GM21381 (cell line): Measurements from ENCODE around the gene RMDN2.
"Not testable (repeated sequence)": the region's sequence is repeated elsewhere in the genome, so short reads cannot be mapped to it uniquely, and the experiment has no call there.

ENCODE experiments used
- ATAC-seq: cut with Tn5 transposase; IDR thresholded peaks from one replicate; pipeline ENCODE4 v1.9.1; 2021; ENCODE audit warnings: mild to moderate bottlenecking, moderate library complexity; ENCODE audit not compliant: unreplicated experiment

RMDN2 gene

GRCh38 chr2:37987098-37987775, 62.1 kb downstream of the RMDN2 start:
- ATAC-seq, result no peak

DNA sequence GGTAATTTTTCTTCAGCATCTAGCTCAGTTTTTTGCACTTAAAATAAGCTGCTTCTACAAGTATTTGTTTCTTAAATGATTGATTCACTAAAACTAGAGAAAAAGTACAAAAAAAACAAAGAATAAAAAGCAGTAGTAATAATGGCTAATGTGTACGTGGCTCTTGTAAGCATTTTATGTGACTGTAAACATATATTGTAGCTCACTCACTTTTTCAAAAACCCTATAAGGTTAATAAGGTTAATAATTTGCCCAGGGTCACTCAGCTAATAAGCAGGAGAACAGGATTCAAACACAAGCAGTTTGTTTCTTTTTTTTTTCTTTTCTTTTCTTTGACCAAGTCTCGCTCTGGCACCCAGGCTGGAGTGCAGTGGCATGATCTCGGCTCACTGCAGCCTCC, 67.5 kb downstream of the RMDN2 start:
- ATAC-seq, result no peak

DNA sequence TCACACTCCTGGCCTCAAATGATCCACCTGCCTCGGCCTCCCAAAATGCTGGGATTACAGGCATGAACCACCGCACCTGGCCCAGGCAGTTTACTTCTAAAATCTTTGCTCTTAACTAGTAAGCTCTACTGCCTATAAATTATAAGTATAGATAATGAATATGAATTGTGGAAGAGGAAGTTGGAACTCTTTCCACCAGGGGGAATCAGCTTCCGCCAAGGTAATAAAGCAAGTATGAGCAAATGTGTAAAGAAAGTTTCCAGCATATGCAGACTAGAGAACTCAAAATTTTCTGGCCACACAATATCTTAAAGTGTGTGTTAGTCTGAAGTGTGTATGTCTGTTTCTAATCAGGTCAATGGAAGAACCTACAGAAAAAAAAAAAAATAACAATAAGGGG, 68.1 kb downstream of the RMDN2 start:
- ATAC-seq, result no peak

GRCh38 chr2:37997629-37998028, 72.5 kb downstream of the RMDN2 start:
- ATAC-seq, result no peak

DNA sequence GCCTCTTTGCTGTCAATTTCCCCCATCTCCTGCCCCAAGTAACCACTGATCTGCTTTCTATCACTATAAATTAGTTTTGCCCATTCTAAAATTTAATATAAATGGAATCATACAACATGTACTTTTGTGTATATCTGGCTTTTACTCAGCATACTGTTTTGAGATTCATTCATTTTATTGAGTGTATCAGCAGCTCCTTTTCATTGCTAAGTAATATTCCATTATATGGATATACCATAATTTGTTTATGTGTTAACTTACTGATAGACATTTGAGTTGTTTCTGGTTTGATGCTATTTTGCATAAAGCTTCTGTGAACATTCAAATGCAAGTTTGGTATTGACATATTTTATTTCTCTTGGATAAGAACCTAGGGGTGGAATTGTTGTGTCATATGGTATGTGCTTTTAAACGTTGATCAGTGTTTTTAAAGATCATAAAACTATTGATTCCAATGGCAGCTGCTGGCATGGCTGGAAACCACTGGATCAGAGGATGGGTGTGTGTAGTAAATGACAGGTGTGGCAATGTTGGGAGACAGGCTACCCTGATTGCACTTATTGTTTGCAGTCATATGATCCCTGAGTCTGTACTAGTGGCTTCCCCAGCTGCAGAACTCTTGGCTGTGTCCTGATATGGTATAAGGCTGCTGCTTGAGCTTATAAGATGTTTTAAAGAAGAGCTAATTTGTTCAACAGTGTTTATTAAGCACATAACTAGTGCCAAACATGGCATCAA, 75.6 kb downstream of the RMDN2 start:
- ATAC-seq, result no peak

GRCh38 chr2:38010187-38010586, 85.1 kb downstream of the RMDN2 start:
- ATAC-seq, result not testable (repeated sequence)

DNA sequence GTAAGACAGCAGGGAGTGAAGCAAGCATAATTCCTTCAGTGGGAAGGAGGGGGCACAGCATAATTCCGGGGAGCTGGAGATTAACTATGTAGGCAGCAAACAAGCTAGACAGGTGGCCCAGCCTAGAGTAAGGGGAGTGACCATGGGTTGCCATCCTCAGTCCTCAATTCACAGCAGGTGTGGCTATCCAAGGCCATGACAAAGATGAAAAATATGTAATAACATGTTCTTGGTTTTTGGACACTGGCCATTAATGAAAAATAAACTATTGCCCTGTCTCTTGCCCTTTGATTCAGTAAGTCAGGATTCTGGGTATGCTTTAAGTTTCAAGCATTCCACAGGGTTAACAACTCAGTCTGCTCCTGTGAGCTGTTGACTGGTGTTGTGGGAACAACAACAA, 85.9 kb downstream of the RMDN2 start:
- ATAC-seq, result no peak

DNA sequence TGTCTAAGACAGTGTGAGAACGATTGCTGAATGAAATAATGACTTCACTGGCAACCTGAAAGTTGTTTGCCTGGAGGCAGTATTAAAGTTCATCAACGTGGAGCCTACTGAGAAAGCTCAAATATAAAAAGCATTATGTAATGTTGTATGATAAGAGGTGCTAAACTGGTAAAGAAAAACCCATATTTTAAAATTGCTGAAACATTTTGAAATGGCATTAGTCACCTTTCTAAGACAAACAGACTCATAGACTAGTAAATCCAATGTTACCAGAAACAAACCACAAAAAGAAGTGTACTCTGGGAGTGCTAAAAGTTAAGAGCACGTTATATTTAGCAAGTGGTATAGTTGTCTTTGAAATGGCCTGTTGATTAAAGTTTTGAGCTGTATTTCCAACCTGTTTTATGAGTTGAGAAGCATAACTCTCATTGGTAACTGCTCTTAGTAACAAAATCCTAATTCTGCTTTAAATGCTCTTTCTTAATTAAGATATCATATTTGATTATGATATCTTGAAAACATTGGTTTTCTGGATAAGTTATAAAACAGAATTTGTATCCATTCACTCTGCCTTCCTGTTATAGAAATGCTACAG, 88.2 kb downstream of the RMDN2 start:
- no peak for ATAC-seq

- ATAC-seq, result no peak
Observed at GRCh38 chr2:38016219-38016618, 91.1 kb downstream of the RMDN2 start.

DNA sequence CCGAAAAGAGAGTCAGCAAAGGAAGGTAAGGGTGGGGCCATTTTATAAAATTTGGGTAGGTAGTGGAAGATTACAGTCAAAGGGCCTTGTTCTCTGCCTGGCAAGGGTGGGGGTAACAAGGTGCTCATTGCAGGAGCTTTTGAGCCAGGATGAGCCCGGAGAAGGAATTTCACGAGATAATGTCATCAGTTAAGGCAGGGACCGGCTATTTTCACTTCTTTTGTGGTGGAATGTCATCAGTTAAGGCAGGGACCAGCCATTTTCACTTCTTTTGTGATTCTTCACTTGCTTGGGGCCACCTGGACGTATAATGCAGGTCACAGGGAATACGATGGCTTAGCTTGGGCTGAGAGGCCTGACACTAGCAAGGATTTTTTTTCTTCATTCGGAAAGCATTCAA, 92.7 kb downstream of the RMDN2 start:
- no peak for ATAC-seq

GRCh38 chr2:38020359-38021069, 95.4 kb downstream of the RMDN2 start:
- ATAC-seq, result not testable (repeated sequence)

DNA sequence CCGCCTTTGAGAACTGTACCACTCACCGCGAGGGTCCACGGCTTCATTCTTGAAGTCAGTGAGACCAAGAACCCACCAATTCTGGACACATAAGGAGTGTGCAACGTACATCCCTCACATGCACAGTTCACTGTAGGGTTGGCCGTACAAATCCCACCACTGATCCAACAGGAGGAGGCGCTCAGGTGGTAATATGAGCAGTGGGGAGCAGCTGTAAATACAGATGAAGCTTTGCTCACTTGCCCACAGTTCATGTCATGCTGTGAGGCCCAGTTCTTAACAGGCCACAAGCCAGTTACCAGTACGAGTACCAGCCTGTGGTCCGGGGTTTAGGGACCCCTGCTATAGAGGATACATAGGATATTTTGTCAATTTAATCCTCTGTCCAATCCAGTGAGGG, 96.5 kb downstream of the RMDN2 start:
- no peak for ATAC-seq

DNA sequence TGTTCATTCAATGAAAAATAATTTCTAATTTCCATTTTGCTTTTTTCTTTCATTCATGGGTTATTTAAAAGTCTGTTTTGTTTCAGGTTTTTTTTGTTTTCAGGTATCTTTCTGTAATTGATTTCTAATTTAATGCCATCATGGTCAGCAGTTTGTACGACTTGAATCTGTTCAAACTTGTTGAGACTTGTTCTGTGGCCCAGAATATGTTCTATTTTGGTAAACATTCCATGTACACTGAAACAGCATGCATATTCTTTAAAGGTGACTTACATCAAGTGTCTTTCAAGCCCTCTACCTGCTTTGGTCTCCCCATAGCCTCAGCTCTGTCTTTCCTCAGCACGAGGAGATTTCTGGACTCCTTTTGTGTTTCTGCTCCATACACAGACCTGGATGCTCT, 101.8 kb downstream of the RMDN2 start:
- ATAC-seq, result no peak

DNA sequence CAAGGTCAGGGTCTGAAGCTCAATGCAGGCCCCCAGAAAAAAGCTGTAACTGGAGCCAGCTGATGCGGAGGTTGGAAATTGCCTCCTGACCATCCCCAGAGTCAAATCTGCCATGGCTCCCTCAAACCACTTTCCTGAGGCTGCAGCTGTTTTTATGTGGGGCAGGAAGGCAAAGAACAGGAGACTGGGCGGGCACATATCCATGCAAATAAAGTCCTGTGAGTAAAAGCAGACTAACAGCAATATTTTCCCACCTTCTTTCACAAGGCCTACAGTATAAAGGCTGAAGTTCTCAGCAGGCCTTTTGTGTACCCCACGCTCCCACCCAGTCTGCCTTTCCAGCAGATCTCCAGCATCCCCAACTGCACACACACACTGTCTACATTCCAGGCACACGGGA, 103.7 kb downstream of the RMDN2 start:
- no peak for ATAC-seq

- no peak for ATAC-seq
Observed at GRCh38 chr2:38029512-38029911, 104.4 kb downstream of the RMDN2 start.

DNA sequence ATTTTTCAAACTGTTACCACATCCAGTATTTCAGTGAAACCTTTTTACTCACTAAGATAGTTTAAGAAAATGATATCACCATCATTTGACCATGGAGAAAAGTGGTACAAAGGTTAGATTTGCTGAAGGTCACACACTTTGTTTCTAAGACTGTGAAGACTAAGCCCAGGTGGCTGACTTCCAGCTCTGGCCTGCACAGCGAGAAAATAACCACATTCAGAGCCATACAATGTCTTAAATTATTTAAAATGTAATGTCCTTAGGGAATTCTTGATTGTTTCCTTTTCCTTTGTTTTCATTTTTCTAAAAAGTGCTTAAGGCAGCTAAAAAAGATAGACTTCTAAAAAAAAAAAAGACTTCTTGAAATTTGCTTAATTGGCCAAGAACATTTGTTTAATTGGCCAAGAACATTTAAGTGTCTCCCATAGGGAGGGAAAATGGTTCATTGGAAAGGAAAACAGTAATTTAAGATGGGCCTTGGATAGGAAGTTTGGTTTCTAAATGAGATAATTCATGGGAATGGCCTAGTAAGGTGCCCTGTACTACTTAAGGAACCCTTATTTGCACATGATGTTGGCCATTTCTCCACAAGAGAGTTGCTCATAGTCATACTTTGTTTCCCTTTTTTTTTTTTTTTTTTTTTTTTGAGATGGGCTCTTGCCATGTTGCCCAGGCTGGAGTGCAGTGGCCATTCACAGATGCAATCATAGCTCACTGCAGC, 105.7 kb downstream of the RMDN2 start:
- ATAC-seq, result no peak

GRCh38 chr2:38032946-38033345, 107.9 kb downstream of the RMDN2 start:
- ATAC-seq, result no peak

DNA sequence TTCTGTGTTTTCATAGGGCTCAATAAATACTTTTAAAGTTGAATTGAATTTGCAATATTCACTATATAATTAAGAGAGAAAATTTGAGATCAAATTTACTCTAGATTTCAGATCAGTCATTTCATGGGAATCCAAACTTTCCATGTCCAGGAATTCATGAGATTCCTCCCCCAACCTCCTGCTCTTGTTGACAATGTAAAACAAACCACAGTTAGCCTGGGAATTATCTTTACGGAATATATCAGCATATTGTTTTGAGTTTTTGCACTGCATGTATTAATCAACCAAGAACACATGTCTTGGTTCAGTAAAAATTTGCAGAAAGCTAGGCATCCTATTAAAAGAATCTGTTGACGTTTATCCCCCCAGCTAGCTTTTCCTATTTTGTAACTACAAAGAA, 108.6 kb downstream of the RMDN2 start:
- no peak for ATAC-seq

GRCh38 chr2:38035968-38036367, 110.9 kb downstream of the RMDN2 start:
- no peak for ATAC-seq

DNA sequence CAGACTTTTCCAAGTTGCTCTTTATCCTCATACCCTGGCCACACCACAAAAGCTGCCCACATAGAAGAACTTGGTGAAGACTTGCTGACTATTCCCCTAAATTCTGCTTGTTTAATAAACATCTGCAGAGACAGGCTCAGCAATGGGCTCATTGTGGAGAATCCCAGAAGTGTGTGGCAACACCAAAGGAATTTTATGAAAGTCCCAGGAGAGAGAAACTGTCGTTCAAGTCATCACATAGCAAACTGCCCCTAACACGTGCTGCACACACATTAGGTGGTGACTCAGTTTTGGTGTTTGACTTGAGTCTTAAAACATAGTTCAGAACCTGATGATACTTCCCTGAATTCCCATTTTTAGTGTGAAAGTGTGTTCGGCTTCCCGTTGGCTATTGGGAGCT, 112.2 kb downstream of the RMDN2 start:
- ATAC-seq, result no peak
